ENCODE measurements around the gene TMEM54. TPM values are rescaled to one million over a fixed set of nuclear protein-coding genes. Genes with fewer than 3 reads are reported as not detected.

The TMEM54 gene
- total RNA-seq, 4 donors from 2014 or later: 13.1 to 41.4 (median 26.3) TPM

DNA sequence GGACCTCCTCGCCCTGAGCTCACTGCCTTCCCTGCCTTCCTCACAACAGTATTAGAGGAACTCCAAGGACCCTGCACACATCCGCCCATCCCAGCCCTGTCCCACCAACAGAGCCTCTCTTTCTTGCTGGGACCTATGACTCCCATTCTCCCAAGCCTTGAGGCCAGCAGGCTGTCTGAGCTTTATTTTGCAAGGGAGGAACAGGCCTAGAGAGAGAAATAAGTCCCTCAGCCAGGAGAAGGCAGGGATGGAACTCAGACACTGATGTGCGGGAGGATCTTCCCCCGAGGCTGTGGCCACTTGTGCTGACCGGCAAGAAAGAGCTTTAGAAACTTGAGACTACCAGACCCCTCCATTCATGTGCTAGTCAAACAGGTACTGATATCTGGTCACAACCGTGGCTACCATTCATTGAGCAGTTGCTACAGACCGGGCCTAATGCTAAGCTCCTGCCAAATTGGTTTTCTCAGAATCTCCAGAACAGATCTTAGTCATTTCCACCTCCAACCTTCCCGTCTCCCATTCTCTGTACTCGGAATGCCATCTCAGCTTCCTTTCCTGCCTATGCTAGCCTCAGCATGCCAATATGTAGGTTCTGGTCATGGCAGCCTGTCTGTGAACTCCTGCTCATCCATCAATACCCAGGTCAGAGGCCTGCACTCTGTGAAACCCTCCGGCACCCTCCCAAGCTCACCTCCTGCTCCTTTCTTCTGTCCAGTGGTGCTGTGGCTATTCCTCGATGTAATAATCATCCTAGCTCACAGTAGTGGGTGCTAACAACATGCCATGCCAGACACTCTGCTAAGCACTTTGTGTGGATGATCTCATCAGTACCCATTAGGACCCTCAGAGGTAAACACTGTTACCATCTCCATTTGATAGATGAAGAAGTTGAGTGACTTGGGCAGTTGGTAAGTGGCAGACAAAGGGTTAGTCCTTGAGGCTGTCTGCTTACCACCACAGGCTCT, 3.8 kb downstream of the TMEM54 start:
- Histone ChIP-seq H3K9me3 (no peaks in the 10 kb centered on the region), H3K36me3 (no peaks in the 10 kb centered on the region), H3K4me3 (no peak overlapping the region), H3K27me3 (peaks cover 0 to 36% of the 10 kb centered on the region in 2 donors), H3K4me1 (peaks cover 0 to 32% (median 6%) of the 10 kb centered on the region in 4 donors), H3K27ac (no peak overlapping the region)
- TF ChIP-seq EP300 (IDR thresholded peaks at IDR 0.05) (no peak), POLR2A (IDR thresholded peaks at IDR 0.05) (no peak)
- TF ChIP-seq, protein P1, sequence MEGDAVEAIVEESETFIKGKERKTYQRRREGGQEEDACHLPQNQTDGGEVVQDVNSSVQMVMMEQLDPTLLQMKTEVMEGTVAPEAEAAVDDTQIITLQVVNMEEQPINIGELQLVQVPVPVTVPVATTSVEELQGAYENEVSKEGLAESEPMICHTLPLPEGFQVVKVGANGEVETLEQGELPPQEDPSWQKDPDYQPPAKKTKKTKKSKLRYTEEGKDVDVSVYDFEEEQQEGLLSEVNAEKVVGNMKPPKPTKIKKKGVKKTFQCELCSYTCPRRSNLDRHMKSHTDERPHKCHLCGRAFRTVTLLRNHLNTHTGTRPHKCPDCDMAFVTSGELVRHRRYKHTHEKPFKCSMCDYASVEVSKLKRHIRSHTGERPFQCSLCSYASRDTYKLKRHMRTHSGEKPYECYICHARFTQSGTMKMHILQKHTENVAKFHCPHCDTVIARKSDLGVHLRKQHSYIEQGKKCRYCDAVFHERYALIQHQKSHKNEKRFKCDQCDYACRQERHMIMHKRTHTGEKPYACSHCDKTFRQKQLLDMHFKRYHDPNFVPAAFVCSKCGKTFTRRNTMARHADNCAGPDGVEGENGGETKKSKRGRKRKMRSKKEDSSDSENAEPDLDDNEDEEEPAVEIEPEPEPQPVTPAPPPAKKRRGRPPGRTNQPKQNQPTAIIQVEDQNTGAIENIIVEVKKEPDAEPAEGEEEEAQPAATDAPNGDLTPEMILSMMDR (IDR thresholded peaks at IDR 0.05): no peak
- no peak for DNase-seq (ENCODE audit: low spot score in 2 of 2)
- 65 to 78% methylated on average over 10 to 11 of the region's 11 CpGs for WGBS, 2 donors

DNA sequence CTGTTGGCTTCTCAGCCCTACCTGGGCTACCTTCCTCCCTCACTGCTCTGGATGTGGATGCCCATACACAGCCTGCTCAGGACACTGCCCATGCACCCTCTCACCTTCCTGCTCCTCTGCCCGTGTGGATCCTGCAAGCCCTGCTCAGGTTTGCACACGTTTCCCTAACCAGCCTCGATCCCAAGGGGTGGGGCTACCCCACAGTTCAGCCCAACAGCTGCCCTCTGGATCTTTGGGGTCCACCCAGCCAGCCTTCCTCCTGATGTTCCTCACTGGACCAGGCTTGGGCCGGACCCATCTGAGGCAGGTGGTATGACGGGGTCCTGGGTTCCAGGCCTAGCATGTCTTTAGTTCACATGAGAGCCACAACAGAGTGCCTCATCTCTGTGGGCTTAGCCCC, 4.7 kb downstream of the TMEM54 start:
- 71 to 82% methylated on average over 3 to 5 of the region's 5 CpGs for WGBS, 2 donors
- no peak overlapping the region for H3K27ac ChIP-seq
- peaks cover 0 to 28% (median 6%) of the 10 kb centered on the region in 4 donors for H3K4me1 ChIP-seq
- TF ChIP-seq POLR2A (IDR thresholded peaks at IDR 0.05) (no peak), EP300 (IDR thresholded peaks at IDR 0.05) (no peak)
- TF ChIP-seq, protein P1 (IDR thresholded peaks at IDR 0.05): no peak
- no peaks in the 10 kb centered on the region for H3K36me3 ChIP-seq
- H3K4me3 ChIP-seq: no peak overlapping the region
- peaks cover 0 to 36% of the 10 kb centered on the region in 2 donors for H3K27me3 ChIP-seq
- H3K9me3 ChIP-seq: no peaks in the 10 kb centered on the region
- no peak for DNase-seq (ENCODE audit: low spot score in 2 of 2)

DNA sequence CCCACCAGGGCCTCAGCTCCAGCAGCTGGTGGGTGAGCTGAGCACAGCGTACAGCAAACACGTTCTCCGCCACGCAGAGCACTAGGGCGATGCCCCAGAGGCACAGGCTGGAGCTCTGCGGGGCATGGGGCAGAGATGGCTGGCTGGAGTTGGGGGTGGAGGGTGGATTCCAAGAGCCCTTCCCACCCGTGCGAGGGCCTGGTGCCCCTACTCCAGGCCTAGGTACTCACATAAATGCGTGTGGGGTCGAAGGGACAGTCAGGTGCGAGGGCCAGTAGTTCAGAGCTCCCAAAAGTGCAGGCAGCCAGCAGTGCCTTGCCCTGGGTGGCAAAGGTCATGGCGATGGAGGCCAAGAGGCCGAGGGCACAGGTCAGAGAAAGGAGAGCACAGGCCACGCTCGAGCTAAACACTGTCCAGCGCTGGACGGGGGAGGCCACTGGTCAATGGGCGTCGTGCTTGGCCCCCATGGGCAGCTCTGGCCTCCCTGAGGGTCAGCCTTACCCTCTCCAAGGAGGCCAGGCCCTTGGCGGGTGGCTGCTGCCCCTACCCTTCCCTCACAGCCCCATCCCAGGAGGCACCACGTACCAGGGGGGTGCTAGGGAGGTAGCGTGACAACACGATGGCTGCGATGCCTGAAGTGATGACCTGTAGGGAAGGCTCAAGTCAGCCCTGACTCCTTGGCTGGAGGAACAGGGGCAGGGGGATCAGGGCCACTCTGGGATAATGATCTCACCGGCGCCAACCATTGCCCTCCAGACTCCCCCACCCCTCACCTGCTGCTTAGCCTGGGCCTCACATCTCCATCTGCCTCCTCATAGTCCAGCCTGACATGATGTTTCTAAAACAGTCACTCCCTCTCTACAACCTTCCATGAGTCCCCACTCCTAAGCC, 5.6 kb downstream of the TMEM54 start:
- Histone ChIP-seq H3K27me3 (peaks cover 0 to 40% of the 10 kb centered on the region in 2 donors), H3K9me3 (no peaks in the 10 kb centered on the region), H3K36me3 (no peaks in the 10 kb centered on the region), H3K4me1 (peaks cover 0 to 23% (median 4%) of the 10 kb centered on the region in 4 donors), H3K27ac (no peak overlapping the region), H3K4me3 (no peak overlapping the region)
- no peak for DNase-seq (ENCODE audit: low spot score in 2 of 2)
- WGBS, 2 donors: 85% methylated on average over 16 to 26 of the region's 26 CpGs
- TF ChIP-seq, protein P1 (IDR thresholded peaks at IDR 0.05): no peak
- TF ChIP-seq POLR2A (IDR thresholded peaks at IDR 0.05) (no peak), EP300 (IDR thresholded peaks at IDR 0.05) (no peak)

DNA sequence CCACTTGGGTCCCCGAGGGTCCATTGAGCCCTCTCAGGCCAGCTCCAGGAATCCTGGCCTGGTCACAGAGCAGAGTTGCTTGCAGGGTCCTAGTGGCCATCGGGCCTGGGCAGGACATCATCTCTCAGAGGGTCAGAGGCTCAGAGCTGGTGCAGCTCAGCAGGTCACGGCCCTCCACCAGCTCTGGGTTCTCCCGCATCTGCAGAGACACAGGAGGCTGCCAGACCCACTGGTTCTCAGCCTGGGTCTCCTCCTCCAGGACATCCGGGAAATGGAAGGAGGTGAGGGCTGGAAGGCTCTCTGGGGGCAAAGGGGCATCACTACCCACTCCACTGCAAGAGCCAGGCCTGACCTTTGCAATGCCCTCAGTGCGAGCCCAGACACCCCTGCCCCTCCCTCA, 6.5 kb downstream of the TMEM54 start:
- H3K27ac ChIP-seq: no peak overlapping the region
- H3K4me1 ChIP-seq: peaks cover 0 to 15% (median 3%) of the 10 kb centered on the region in 4 donors
- H3K27me3 ChIP-seq: peaks cover 0 to 44% of the 10 kb centered on the region in 2 donors
- no peaks in the 10 kb centered on the region for H3K36me3 ChIP-seq
- 58 to 75% methylated on average over 4 to 6 of the region's 6 CpGs for WGBS, 2 donors
- H3K4me3 ChIP-seq: no peak overlapping the region
- TF ChIP-seq, protein P1 (IDR thresholded peaks at IDR 0.05): no peak
- TF ChIP-seq POLR2A (IDR thresholded peaks at IDR 0.05): no peak
- no peak for TF ChIP-seq EP300 (IDR thresholded peaks at IDR 0.05)
- H3K9me3 ChIP-seq: no peaks in the 10 kb centered on the region
- DNase-seq (ENCODE audit: low spot score in 2 of 2): no peak
